Measurements from ENCODE around the gene ASAP2.

Gene ASAP2

DNA sequence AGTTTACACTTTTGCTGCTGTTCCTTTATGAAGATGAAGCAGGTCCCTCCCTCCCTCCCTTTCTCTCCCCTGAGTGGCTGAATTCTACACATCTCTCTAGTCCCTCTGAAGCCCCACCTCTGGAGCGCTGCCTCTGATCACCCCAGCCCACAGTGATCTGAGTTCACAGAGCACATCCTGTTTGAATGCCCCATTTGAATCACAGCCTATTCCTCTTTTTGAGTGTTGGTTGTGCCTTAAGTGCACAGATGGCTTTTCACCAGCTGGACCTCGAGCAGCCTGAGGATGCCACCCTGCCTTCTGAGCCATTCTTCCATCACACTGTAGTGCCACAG is 129.6 kb downstream of the ASAP2 start:
- peak overlapping the region; percentile 31 for H3K27ac ChIP-seq (ENCODE audit: low read length)
- no peaks in the 10 kb centered on the region for H3K27me3 ChIP-seq (ENCODE audit: control insufficient read depth in 1 of 2, insufficient read depth in 2 of 2, low read length in 2 of 2)
- H3K36me3 ChIP-seq (ENCODE audit: control insufficient read depth in 2 of 2, insufficient read depth in 2 of 2, low read length in 2 of 2), result peaks cover 3 to 8% of the 10 kb centered on the region in 2 donors
- H3K9me3 ChIP-seq (ENCODE audit: control insufficient read depth in 2 of 2, low read length in 2 of 2), result no peaks in the 10 kb centered on the region
- H3K9ac ChIP-seq (ENCODE audit: low read length in 2 of 2), result no peak overlapping the region
- H3K4me3 ChIP-seq (ENCODE audit: low read length in 2 of 2), result no peak overlapping the region
- H3K4me1 ChIP-seq (ENCODE audit: control insufficient read depth, insufficient read depth, low read length), result peaks cover 11% of the 10 kb centered on the region

DNA sequence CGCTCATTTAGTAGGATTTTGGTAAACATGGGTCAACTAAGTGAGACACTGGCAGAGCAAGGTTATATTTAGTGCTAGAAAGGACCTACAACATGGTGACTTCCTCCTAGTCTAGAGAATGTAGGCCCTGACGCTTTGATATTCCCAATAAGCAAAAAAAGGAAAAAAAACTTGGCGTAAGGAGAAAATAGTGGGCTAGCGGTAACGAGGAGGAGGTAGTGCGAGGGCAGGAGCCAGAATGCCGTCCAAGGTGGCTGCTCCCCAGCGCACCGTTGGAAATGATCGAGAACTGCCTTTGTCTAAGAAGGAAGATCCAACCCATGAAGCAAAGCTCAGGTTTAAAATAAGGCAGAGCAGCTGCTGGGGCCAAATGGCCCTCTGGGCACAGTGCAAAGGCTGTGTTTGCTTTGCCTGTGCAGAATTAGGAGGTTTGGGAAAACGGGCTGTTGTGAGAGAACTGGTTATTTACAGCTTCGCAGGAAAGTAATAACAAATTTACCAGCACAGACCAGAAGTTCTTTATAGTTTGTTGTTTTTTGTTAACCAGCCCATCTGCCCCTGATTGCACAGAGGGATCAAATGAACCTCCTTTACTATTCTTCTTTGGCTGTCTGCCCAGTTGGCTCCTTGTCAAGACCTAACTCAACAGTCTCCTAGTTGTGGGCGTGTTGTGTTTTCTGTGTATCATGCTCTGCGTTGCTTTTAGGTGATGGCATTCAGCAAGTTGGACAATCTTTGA is 130.1 kb downstream of the ASAP2 start:
- H3K9ac ChIP-seq (ENCODE audit: low read length in 2 of 2), result no peak overlapping the region
- peak overlapping the region; percentile 31 for H3K27ac ChIP-seq (ENCODE audit: low read length)
- H3K4me3 ChIP-seq (ENCODE audit: low read length in 2 of 2), result no peak overlapping the region
- H3K27me3 ChIP-seq (ENCODE audit: control insufficient read depth in 1 of 2, insufficient read depth in 2 of 2, low read length in 2 of 2), result no peaks in the 10 kb centered on the region
- H3K4me1 ChIP-seq (ENCODE audit: control insufficient read depth, insufficient read depth, low read length), result peaks cover 11% of the 10 kb centered on the region
- peaks cover 6 to 8% of the 10 kb centered on the region in 2 donors for H3K36me3 ChIP-seq (ENCODE audit: control insufficient read depth in 2 of 2, insufficient read depth in 2 of 2, low read length in 2 of 2)
- no peaks in the 10 kb centered on the region for H3K9me3 ChIP-seq (ENCODE audit: control insufficient read depth in 2 of 2, low read length in 2 of 2)

- Histone ChIP-seq H3K4me1 (ENCODE audit: control insufficient read depth, insufficient read depth, low read length) (peaks cover 11% of the 10 kb centered on the region), H3K9me3 (ENCODE audit: control insufficient read depth in 2 of 2, low read length in 2 of 2) (no peaks in the 10 kb centered on the region), H3K36me3 (ENCODE audit: control insufficient read depth in 2 of 2, insufficient read depth in 2 of 2, low read length in 2 of 2) (peaks cover 9 to 12% of the 10 kb centered on the region in 2 donors), H3K27me3 (ENCODE audit: control insufficient read depth in 1 of 2, insufficient read depth in 2 of 2, low read length in 2 of 2) (no peaks in the 10 kb centered on the region), H3K4me3 (ENCODE audit: low read length in 2 of 2) (no peak overlapping the region), H3K9ac (ENCODE audit: low read length in 2 of 2) (no peak overlapping the region), H3K27ac (ENCODE audit: low read length) (no peak overlapping the region)
Measured at GRCh38 chr2:9337901-9338300, 131.3 kb downstream of the ASAP2 start.

DNA sequence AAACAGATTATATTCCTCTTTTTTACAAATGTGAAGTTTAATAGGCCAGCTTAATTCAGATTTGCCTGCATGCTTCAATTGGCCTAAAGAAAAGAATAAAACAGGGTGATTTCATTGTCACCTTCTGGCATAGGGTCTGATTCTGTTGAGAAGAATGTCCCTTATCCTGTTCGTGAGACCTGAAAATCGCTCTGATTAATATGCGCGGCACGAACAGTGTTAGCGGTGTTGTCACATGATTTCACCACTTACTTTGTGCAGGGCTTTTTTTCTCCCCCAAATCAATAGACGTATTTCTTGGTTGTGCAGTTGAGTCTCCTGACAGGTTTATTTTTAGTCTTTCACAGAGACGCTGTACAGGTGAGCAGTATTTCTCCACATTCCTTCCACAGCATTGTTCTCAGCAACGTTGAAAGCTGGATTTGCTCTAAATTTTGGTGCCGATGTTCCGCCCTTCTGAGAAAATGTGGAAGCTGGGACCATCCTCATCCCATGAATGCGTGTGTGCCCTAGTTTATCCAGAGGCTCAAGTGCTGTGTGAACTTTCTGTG is 134.8 kb downstream of the ASAP2 start:
- Histone ChIP-seq H3K9me3 (ENCODE audit: control insufficient read depth in 2 of 2, low read length in 2 of 2) (no peaks in the 10 kb centered on the region), H3K9ac (ENCODE audit: low read length in 2 of 2) (no peak overlapping the region), H3K36me3 (ENCODE audit: control insufficient read depth in 2 of 2, insufficient read depth in 2 of 2, low read length in 2 of 2) (peaks cover 12 to 14% of the 10 kb centered on the region in 2 donors), H3K27ac (ENCODE audit: low read length) (no peak overlapping the region), H3K27me3 (ENCODE audit: control insufficient read depth in 1 of 2, insufficient read depth in 2 of 2, low read length in 2 of 2) (no peaks in the 10 kb centered on the region), H3K4me1 (ENCODE audit: control insufficient read depth, insufficient read depth, low read length) (peaks cover 9% of the 10 kb centered on the region), H3K4me3 (ENCODE audit: low read length in 2 of 2) (no peak overlapping the region)

GRCh38 chr2:9342659-9343058 is 136.0 kb downstream of the ASAP2 start:
- no peak overlapping the region for H3K9ac ChIP-seq (ENCODE audit: low read length in 2 of 2)
- peaks cover 5% of the 10 kb centered on the region for H3K4me1 ChIP-seq (ENCODE audit: control insufficient read depth, insufficient read depth, low read length)
- H3K27ac ChIP-seq (ENCODE audit: low read length), result no peak overlapping the region
- no peaks in the 10 kb centered on the region for H3K9me3 ChIP-seq (ENCODE audit: control insufficient read depth in 2 of 2, low read length in 2 of 2)
- no peak overlapping the region for H3K4me3 ChIP-seq (ENCODE audit: low read length in 2 of 2)
- H3K36me3 ChIP-seq (ENCODE audit: control insufficient read depth in 2 of 2, insufficient read depth in 2 of 2, low read length in 2 of 2), result peaks cover 12 to 14% of the 10 kb centered on the region in 2 donors
- H3K27me3 ChIP-seq (ENCODE audit: control insufficient read depth in 1 of 2, insufficient read depth in 2 of 2, low read length in 2 of 2), result no peaks in the 10 kb centered on the region

DNA sequence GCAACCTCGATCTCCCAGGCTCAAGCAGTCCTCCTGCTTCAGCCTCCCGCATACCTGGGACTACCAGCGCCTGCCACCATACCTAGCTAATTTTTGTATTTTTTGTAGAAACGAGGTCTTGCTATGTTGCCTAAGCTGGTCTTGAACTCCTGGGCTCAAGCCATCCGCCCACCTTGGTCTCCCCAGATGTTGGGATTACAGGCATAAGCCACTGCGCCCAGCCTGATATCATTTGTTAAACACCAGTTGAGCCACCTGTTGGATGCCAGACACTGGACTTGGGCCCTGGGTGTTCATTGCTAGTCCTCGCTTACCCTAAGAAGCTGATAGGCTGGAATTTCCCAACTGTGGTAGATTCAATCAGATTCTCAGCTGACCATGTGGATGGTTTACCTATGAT is 136.9 kb downstream of the ASAP2 start:
- Histone ChIP-seq H3K27ac (ENCODE audit: low read length) (no peak overlapping the region), H3K4me1 (ENCODE audit: control insufficient read depth, insufficient read depth, low read length) (peaks cover 5% of the 10 kb centered on the region), H3K36me3 (ENCODE audit: control insufficient read depth in 2 of 2, insufficient read depth in 2 of 2, low read length in 2 of 2) (peaks cover 10 to 14% of the 10 kb centered on the region in 2 donors), H3K4me3 (ENCODE audit: low read length in 2 of 2) (no peak overlapping the region), H3K27me3 (ENCODE audit: control insufficient read depth in 1 of 2, insufficient read depth in 2 of 2, low read length in 2 of 2) (no peaks in the 10 kb centered on the region), H3K9ac (ENCODE audit: low read length in 2 of 2) (no peak overlapping the region), H3K9me3 (ENCODE audit: control insufficient read depth in 2 of 2, low read length in 2 of 2) (no peaks in the 10 kb centered on the region)

DNA sequence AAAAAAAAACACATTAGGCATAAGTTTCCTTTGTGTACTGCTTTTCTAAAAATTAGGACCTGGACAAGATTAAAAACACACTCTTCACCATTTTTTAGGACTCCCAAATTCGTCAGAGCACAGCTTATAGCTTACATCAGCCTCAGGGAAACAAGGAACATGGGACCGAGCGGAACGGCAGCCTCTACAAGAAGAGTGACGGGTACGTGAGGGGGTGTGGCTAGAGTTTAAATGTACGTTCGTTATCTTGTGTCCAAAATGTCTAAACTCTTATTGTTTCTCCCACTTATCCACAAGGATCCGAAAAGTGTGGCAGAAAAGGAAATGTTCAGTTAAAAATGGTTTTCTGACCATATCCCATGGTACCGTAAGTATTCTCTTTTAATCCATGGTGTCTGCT is 137.8 kb downstream of the ASAP2 start:
- H3K9ac ChIP-seq (ENCODE audit: low read length in 2 of 2), result no peak overlapping the region
- H3K36me3 ChIP-seq (ENCODE audit: control insufficient read depth in 2 of 2, insufficient read depth in 2 of 2, low read length in 2 of 2), result peaks cover 10 to 14% of the 10 kb centered on the region in 2 donors
- H3K9me3 ChIP-seq (ENCODE audit: control insufficient read depth in 2 of 2, low read length in 2 of 2), result no peaks in the 10 kb centered on the region
- H3K4me3 ChIP-seq (ENCODE audit: low read length in 2 of 2), result no peak overlapping the region
- no peak overlapping the region for H3K27ac ChIP-seq (ENCODE audit: low read length)
- no peaks in the 10 kb centered on the region for H3K27me3 ChIP-seq (ENCODE audit: control insufficient read depth in 1 of 2, insufficient read depth in 2 of 2, low read length in 2 of 2)
- H3K4me1 ChIP-seq (ENCODE audit: control insufficient read depth, insufficient read depth, low read length), result peaks cover 5% of the 10 kb centered on the region

DNA sequence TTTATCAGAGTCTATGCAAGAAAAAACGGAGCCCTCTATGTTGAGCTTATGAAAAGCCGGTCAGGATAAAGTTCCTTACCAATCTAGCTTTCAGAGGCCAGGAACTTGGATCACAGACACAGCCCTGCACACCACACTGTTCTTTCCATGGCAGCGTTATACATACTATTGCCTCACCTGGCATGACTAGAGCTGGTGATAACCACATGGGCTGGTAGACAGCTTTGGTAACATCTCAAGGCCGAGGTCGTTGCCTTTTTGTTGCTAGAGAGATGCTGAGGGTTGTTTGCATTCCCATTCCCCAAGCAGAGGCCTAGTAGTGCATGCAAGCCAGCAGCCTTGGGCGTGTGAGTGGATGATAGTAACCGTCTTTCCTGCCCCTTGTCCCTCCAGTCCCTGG is 138.7 kb downstream of the ASAP2 start:
- H3K36me3 ChIP-seq (ENCODE audit: control insufficient read depth in 2 of 2, insufficient read depth in 2 of 2, low read length in 2 of 2), result peaks cover 14% of the 10 kb centered on the region in 2 donors
- no peak overlapping the region for H3K4me3 ChIP-seq (ENCODE audit: low read length in 2 of 2)
- H3K9ac ChIP-seq (ENCODE audit: low read length in 2 of 2), result no peak overlapping the region
- H3K9me3 ChIP-seq (ENCODE audit: control insufficient read depth in 2 of 2, low read length in 2 of 2), result no peaks in the 10 kb centered on the region
- H3K27ac ChIP-seq (ENCODE audit: low read length), result no peak overlapping the region
- peaks cover 5% of the 10 kb centered on the region for H3K4me1 ChIP-seq (ENCODE audit: control insufficient read depth, insufficient read depth, low read length)
- H3K27me3 ChIP-seq (ENCODE audit: control insufficient read depth in 1 of 2, insufficient read depth in 2 of 2, low read length in 2 of 2), result no peaks in the 10 kb centered on the region

DNA sequence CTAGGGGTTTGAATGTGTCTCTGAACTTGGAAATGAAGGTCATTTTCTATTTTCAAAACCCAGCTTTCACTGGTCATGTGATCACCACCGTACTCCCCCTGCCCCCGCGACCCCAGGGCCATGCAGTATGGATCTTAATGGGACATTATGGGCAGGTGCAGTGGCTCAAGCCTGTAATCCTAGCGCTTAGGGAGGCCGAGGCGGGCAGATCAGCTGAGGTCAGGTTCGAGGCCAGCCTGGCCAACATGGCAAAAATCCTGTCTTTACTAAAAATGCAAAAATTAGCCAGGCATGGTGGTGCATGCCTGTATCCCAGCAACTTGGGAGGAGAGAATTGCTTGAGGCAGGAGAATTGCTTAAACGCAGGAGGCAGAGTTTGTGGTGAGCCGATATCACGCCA is 139.4 kb downstream of the ASAP2 start:
- no peak overlapping the region for H3K27ac ChIP-seq (ENCODE audit: low read length)
- no peak overlapping the region for H3K9ac ChIP-seq (ENCODE audit: low read length in 2 of 2)
- peaks cover 5% of the 10 kb centered on the region for H3K4me1 ChIP-seq (ENCODE audit: control insufficient read depth, insufficient read depth, low read length)

DNA sequence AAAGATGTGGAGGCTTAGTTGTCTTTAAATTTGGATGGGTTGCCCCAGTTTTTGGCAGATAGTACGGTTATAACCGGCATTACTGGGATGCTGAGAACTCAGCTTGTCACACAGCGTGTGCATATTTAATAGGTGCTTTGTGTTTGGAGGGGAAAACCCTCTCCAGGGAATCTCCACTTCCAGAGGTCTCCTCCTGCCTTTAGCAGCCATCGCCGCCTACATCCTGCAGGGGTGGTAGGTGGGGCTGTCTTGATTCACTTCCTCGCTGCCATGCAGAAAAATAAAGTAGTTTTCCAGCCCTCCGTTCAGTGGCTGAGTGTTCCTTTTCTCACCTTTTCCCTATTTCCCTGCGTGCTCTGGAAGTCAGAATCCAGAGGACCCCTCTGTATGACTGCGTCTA is 140.3 kb downstream of the ASAP2 start:
- Histone ChIP-seq H3K27me3 (ENCODE audit: control insufficient read depth in 1 of 2, insufficient read depth in 2 of 2, low read length in 2 of 2) (no peaks in the 10 kb centered on the region), H3K4me1 (ENCODE audit: control insufficient read depth, insufficient read depth, low read length) (peaks cover 5% of the 10 kb centered on the region), H3K9me3 (ENCODE audit: control insufficient read depth in 2 of 2, low read length in 2 of 2) (no peaks in the 10 kb centered on the region), H3K9ac (ENCODE audit: low read length in 2 of 2) (peak overlapping the region in 1 of 2 donors; percentile 21), H3K36me3 (ENCODE audit: control insufficient read depth in 2 of 2, insufficient read depth in 2 of 2, low read length in 2 of 2) (peaks cover 16 to 24% of the 10 kb centered on the region in 2 donors), H3K27ac (ENCODE audit: low read length) (no peak overlapping the region), H3K4me3 (ENCODE audit: low read length in 2 of 2) (no peak overlapping the region)

More for the DNA sequence above, 139.4 kb downstream of the ASAP2 start:
- H3K9me3 ChIP-seq (ENCODE audit: control insufficient read depth in 2 of 2, low read length in 2 of 2), result no peaks in the 10 kb centered on the region
- peaks cover 17% of the 10 kb centered on the region in 2 donors for H3K36me3 ChIP-seq (ENCODE audit: control insufficient read depth in 2 of 2, insufficient read depth in 2 of 2, low read length in 2 of 2)
- no peak overlapping the region for H3K4me3 ChIP-seq (ENCODE audit: low read length in 2 of 2)
- no peaks in the 10 kb centered on the region for H3K27me3 ChIP-seq (ENCODE audit: control insufficient read depth in 1 of 2, insufficient read depth in 2 of 2, low read length in 2 of 2)

DNA sequence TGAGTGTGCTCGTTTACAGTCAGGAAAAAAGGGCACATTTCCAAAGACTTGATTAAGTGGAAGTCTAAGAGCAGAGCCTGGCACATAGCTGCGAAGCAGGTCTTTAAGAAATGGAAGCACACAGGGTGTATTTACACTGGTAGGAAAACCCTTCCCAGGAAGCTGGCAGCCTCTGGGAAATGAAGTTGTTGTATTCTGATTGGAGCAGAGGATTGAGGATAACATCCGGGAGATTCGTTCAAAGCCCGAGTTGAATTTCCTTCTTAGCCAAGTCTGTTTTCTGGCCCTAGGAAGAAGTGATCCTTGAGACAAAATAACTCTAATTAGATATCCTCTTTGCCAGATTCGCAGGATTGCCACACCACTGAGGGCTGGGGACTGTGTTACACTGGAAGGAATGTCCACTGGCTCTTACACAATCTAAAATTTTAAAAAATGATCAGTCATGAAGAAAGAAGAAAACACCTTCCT is 140.8 kb downstream of the ASAP2 start:
- no peak overlapping the region for H3K4me3 ChIP-seq (ENCODE audit: low read length in 2 of 2)
- H3K27ac ChIP-seq (ENCODE audit: low read length), result no peak overlapping the region
- H3K9ac ChIP-seq (ENCODE audit: low read length in 2 of 2), result peak overlapping the region in 1 of 2 donors; percentile 21

More for the DNA sequence above, 140.8 kb downstream of the ASAP2 start:
- Histone ChIP-seq H3K36me3 (ENCODE audit: control insufficient read depth in 2 of 2, insufficient read depth in 2 of 2, low read length in 2 of 2) (peaks cover 20 to 28% of the 10 kb centered on the region in 2 donors), H3K9me3 (ENCODE audit: control insufficient read depth in 2 of 2, low read length in 2 of 2) (no peaks in the 10 kb centered on the region), H3K27me3 (ENCODE audit: control insufficient read depth in 1 of 2, insufficient read depth in 2 of 2, low read length in 2 of 2) (no peaks in the 10 kb centered on the region), H3K4me1 (ENCODE audit: control insufficient read depth, insufficient read depth, low read length) (peaks cover 5% of the 10 kb centered on the region)

All from stomach smooth muscle (tissue), 2 donors.